ENCODE data around the gene ITIH1. TPM values are rescaled to one million over a fixed set of nuclear protein-coding genes. Genes with fewer than 3 reads are reported as not detected.

ITIH1 gene
- total RNA-seq, 1 experiment from 2014 or later: not detected

DNA sequence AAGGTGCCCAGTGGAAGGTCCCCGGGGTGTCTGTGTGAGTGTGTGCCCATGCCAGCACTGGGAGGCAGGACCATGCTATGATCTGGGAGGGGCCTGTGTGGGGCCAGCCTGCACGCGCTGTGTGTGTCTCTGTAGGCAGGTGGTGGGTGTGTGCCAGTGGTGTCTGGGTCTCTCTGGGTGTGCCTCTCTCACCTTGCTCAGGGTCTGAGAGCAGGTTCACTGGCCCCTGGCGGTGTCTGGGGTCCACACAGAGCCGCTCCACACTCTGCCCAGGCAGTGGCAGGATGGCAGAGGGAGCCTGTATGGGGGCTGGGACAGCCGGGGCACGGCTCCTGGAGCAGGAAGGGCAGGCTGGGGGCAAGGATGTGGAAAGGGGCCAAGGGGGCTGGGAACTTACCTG lies 40.5 kb downstream of the ITIH1 start:
- Histone ChIP-seq H3K79me2 (ENCODE audit: low read length) (no peaks in the 10 kb centered on the region), H3K27ac (ENCODE audit: low read length) (no peak overlapping the region), H3K9ac (ENCODE audit: low read length) (no peak overlapping the region), H4K20me1 (ENCODE audit: low read length) (no peaks in the 10 kb centered on the region), H3K9me2 (replicated peaks; ENCODE audit: low read length) (no peaks in the 10 kb centered on the region), H3K9me3 (ENCODE audit: low read length) (no peaks in the 10 kb centered on the region), H3K4me3 (ENCODE audit: low read length) (no peak overlapping the region), H3F3A (ENCODE audit: low read length, unreplicated experiment) (no peaks in the 10 kb centered on the region), H3K4me2 (ENCODE audit: low read length) (no peak overlapping the region), H3K27me3 (ENCODE audit: low read length) (no peaks in the 10 kb centered on the region), H3K36me3 (ENCODE audit: low read depth, low read length) (no peaks in the 10 kb centered on the region), H2AFZ (ENCODE audit: low read length) (no peak overlapping the region), H3K4me1 (ENCODE audit: insufficient read depth, low read length) (no peaks in the 10 kb centered on the region)
- intact Hi-C loops (cut with micrococcal nuclease): no loop called here
- TF ChIP-seq EZH2 (IDR thresholded peaks at IDR 0.05; ENCODE audit: low read length, unreplicated experiment) (no peak), CTCF (conservative IDR thresholded peaks at IDR 0.05; ENCODE audit: low read depth, low read length) (no peak), EZH2phosphoT487 (IDR thresholded peaks at IDR 0.05; ENCODE audit: borderline replicate concordance, low read length) (no peak)
- ATAC-seq (no peak), DNase-seq (no peak)
- no TSS peak for BruUV-seq (replicated peaks)
- POLR2A ChIA-PET (ENCODE audit: unreplicated experiment): no interaction called here
- CTCF ChIA-PET: no interaction called here

DNA sequence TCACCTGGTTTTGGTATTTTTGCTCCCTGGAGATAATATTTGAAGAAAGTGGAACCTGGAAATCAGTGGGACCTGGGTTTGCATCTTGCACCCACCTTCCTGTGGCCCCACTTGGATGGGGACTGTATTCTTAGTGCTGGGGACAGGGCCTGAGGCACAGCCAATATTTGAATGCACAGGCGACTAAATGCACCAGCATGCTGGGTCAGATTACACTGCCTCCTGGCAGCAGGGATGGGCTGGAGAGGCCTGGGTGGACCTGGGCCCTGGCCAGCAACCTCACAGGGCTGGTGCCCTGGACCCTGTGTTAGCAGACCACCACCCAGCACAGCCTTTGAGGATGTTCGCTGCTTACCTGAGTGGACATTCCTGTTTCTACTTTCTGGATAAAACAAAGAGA lies 42.5 kb downstream of the ITIH1 start:
- H3F3A ChIP-seq (ENCODE audit: low read length, unreplicated experiment): no peaks in the 10 kb centered on the region
- H3K27me3 ChIP-seq (ENCODE audit: low read length): no peaks in the 10 kb centered on the region
- no peak overlapping the region for H3K4me3 ChIP-seq (ENCODE audit: low read length)
- BruUV-seq (replicated peaks): no TSS peak
- ATAC-seq (peak; percentile 29; the same call in 1 of the 2 replicates), DNase-seq (no peak)
- H3K79me2 ChIP-seq (ENCODE audit: low read length): no peaks in the 10 kb centered on the region
- TF ChIP-seq EZH2phosphoT487 (IDR thresholded peaks at IDR 0.05; ENCODE audit: borderline replicate concordance, low read length) (no peak), EZH2 (IDR thresholded peaks at IDR 0.05; ENCODE audit: low read length, unreplicated experiment) (no peak), CTCF (conservative IDR thresholded peaks at IDR 0.05; ENCODE audit: low read depth, low read length) (no peak)
- H3K4me1 ChIP-seq (ENCODE audit: insufficient read depth, low read length): no peaks in the 10 kb centered on the region
- H3K9me2 ChIP-seq (replicated peaks; ENCODE audit: low read length): no peaks in the 10 kb centered on the region
- H2AFZ ChIP-seq (ENCODE audit: low read length): no peak overlapping the region
- intact Hi-C loops (cut with micrococcal nuclease): loop anchor here (1.0 kb wide), 1 partner anchor 78 kb away; no protein-coding TSS in a partner anchor
- ChIA-PET CTCF (no interaction called here), POLR2A (ENCODE audit: unreplicated experiment) (no interaction called here)
- H3K9ac ChIP-seq (ENCODE audit: low read length): no peak overlapping the region
- H4K20me1 ChIP-seq (ENCODE audit: low read length): no peaks in the 10 kb centered on the region
- H3K36me3 ChIP-seq (ENCODE audit: low read depth, low read length): no peaks in the 10 kb centered on the region
- H3K27ac ChIP-seq (ENCODE audit: low read length): no peak overlapping the region
- no peak overlapping the region for H3K4me2 ChIP-seq (ENCODE audit: low read length)
- H3K9me3 ChIP-seq (ENCODE audit: low read length): no peaks in the 10 kb centered on the region

DNA sequence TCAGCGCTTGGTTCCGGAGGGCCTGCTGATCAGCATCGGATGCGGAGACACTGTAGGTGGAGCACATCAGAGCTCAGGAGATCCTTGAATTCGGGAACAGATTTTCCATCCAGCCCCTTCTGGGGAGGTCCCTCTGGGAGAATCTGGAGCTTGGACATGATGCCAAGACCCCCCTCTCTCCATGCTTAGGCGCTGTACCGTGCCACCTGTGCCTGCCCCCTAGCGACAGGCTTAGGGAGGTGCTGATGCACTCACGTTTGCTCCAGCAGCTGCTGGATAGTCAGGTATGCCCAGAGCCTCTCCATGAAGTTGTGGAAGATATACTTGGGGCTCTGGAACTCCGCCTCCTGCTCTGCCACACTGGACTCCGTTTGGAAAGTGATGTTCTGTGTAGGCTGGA lies 43.3 kb downstream of the ITIH1 start:
- BruUV-seq (replicated peaks): no TSS peak
- no peaks in the 10 kb centered on the region for H3K4me1 ChIP-seq (ENCODE audit: insufficient read depth, low read length)
- H3K79me2 ChIP-seq (ENCODE audit: low read length): no peaks in the 10 kb centered on the region
- ATAC-seq: peak; percentile 83
- TF ChIP-seq CTCF (conservative IDR thresholded peaks at IDR 0.05; ENCODE audit: low read depth, low read length): peak; percentile 74
- no peak for TF ChIP-seq EZH2 (IDR thresholded peaks at IDR 0.05; ENCODE audit: low read length, unreplicated experiment)
- CTCF ChIA-PET: no interaction called here
- H4K20me1 ChIP-seq (ENCODE audit: low read length): no peaks in the 10 kb centered on the region
- POLR2A ChIA-PET (ENCODE audit: unreplicated experiment): no interaction called here
- no peak overlapping the region for H3K27ac ChIP-seq (ENCODE audit: low read length)
- H3K4me2 ChIP-seq (ENCODE audit: low read length): no peak overlapping the region
- H3K9ac ChIP-seq (ENCODE audit: low read length): no peak overlapping the region
- intact Hi-C loops (cut with micrococcal nuclease): loop anchor here (1.0 kb wide), 1 partner anchor 78 kb away; no protein-coding TSS in a partner anchor
- H3K4me3 ChIP-seq (ENCODE audit: low read length): no peak overlapping the region
- DNase-seq: peak; percentile 53
- H2AFZ ChIP-seq (ENCODE audit: low read length): no peak overlapping the region
- H3K36me3 ChIP-seq (ENCODE audit: low read depth, low read length): no peaks in the 10 kb centered on the region
- H3K27me3 ChIP-seq (ENCODE audit: low read length): no peaks in the 10 kb centered on the region
- H3F3A ChIP-seq (ENCODE audit: low read length, unreplicated experiment): no peaks in the 10 kb centered on the region
- no peaks in the 10 kb centered on the region for H3K9me3 ChIP-seq (ENCODE audit: low read length)
- H3K9me2 ChIP-seq (replicated peaks; ENCODE audit: low read length): no peaks in the 10 kb centered on the region

Data from PC-3 (cell line).